Thoracic aorta endothelial cell (primary cell): ENCODE measurements around the gene DNHD1. TPM values are rescaled to one million over a fixed set of nuclear protein-coding genes. Genes with fewer than 3 reads are reported as not detected.

Experiments
- total RNA-seq: library from RNA; depleted of rRNA; stranded (reverse); fragments of >200 nt; gene quantifications from 2 replicates; pipeline ENCODE4 v1.2.3, GENCODE V29; 2012

The DNHD1 gene
- total RNA-seq, result 4.1 and 9.0 TPM in 2 replicates

GRCh38 chr11:6497069-6497839, at the start of gene DNHD1:
DNHD1 (plus strand) TSS chr11:6497280; CDS start chr11:6498216, 936 bp downstream.

GRCh38 chr11:6473451-6474412, 23.3 kb upstream of the DNHD1 start, which contains the start of gene TRIM3:
TRIM3 (minus strand) TSS chr11:6473941; CDS start chr11:6465695, 8,246 bp downstream.

GRCh38 chr11:6481012-6481923, 15.8 kb upstream of the DNHD1 start, which contains the start of the genes ARFIP2 and TIMM10B:
ARFIP2 (minus strand) TSS chr11:6481331; CDS start chr11:6480421, 910 bp downstream.
TIMM10B (plus strand) TSS chr11:6481501; CDS start chr11:6481517, 16 bp downstream.

DNA sequence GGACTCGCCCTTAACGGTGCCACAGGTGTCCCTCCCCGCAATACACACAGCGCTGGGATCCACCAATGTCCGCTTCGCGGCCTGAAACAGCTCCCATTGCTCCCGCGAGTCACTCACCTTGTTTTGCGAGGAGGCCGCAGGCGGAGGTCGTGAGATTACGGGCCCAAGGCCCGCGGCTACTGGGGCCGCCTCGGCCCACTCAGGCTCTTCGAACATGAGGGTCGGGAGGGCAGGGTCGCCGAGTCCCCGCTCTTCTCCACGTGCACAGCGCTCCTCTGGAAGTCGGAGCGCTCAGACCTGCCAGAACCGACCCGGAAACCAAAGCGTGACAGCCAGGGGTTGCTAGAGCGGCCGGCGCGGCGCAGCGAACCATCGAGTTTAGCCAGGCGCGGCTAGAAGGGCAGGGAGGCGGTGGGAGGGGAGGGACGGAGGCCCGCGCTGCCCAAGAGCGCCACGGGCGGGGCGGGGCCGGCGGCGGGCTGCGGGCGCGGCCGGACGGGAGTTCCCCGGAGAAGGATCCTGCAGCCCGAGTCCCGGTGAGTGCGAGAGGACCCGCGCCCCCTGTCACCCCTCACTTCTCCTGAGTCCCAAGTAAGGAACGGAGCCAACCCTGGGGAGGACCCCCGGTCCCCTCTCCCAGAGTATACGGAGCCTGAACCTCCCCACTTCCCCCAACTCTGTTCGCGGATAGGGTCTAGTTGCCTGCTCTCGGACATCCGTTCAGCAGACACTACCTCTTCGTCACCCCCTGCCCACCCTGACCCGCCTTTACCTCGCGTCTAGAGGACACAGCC, 106.4 kb downstream of the DNHD1 start, which contains the start of the genes ILK and RRP8:
Gene ILK, plus strand, starts transcription at position 488 of the 794 bp plus-strand sequence. CDS start 498 bp downstream, outside the sequence.
Gene RRP8, minus strand, starts transcription at position 330 of the 794 bp plus-strand sequence. Its CDS starts 114 bp downstream, at position 216.

DNA sequence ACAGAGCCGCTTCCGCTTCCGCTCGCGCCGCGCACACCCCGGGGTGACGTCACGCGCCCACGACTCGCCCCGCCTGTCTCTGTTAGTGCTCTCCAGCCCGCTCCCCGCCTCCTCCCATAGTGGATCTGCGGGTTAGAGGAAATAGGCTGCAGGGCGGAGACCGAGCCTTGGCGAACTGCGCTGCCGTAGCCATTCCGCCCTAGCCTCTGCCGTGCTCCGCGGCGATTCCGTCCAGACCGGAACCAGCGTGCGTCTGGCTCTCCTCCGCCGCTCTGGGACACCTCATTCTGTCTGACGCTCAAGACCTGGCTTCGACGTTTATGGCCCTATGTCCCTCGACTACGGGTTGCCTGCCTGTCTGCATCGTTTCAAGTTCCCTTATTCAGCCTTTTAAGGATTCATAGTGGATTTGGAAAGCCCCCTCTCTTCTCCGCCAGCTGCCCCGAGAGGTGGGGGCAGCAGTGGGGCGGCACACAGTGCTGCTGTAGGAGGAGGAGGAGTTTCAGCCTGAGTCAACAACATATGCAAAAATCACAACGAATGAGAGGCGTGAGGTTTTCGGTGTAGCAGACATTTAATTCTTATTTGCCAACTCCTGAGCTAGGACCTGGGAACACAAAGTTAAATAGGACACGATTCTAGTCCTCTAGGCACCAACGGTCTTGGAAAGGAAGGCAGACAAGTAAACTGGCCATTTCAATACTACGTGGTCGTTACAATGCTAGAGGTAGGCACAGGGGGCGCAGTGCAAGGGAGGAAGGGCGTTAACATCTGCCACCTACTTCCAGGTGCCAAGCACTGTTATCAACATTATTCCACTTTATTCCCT, 115.3 kb downstream of the DNHD1 start, which contains the start of gene TAF10:
Gene TAF10, minus strand, starts transcription at position 4 of the 829 bp plus-strand sequence. CDS start 27 bp downstream, outside the sequence.

GRCh38 chr11:6619004-6619745, 122.1 kb downstream of the DNHD1 start, which contains the start of gene TPP1:
TPP1 (minus strand) TSS chr11:6619422; CDS start chr11:6619400, 22 bp downstream.

Other genes with a start within 250 kb of the DNHD1 start
- gene CCKBR, start 237.4 kb upstream of the DNHD1 start, total RNA-seq, result not detected in 2 replicates
- 145 and 301 TPM in 2 replicates for gene CAVIN3, start 176.8 kb upstream of the DNHD1 start, total RNA-seq
- gene SMPD1, start 106.8 kb upstream of the DNHD1 start, total RNA-seq, result 21.8 and 25.4 TPM in 2 replicates
- gene APBB1, start 78.2 kb upstream of the DNHD1 start, total RNA-seq, result 40.4 and 42.6 TPM in 2 replicates
- gene HPX, start 56.3 kb upstream of the DNHD1 start, total RNA-seq, result 0.53 and 0.65 TPM in 2 replicates
- gene TRIM3, start 23.3 kb upstream of the DNHD1 start, total RNA-seq, result 16.1 and 16.6 TPM in 2 replicates
- gene ARFIP2, start 15.9 kb upstream of the DNHD1 start, total RNA-seq, result 46.3 and 51.5 TPM in 2 replicates
- 30.2 and 33.7 TPM in 2 replicates for gene TIMM10B, start 15.8 kb upstream of the DNHD1 start, total RNA-seq
- 14.8 and 14.9 TPM in 2 replicates for gene RRP8, start 106.3 kb downstream of the DNHD1 start, total RNA-seq
- gene ILK, start 106.5 kb downstream of the DNHD1 start, total RNA-seq, result 126 and 143 TPM in 2 replicates
- gene TAF10, start 114.9 kb downstream of the DNHD1 start, total RNA-seq, result 16.9 and 17.8 TPM in 2 replicates
- 86.5 and 157 TPM in 2 replicates for gene TPP1, start 122.1 kb downstream of the DNHD1 start, total RNA-seq
- 37.1 and 39.4 TPM in 2 replicates for gene DCHS1, start 158.5 kb downstream of the DNHD1 start, total RNA-seq
- 56.4 and 62.0 TPM in 2 replicates for gene MRPL17, start 186.1 kb downstream of the DNHD1 start, total RNA-seq